HG03460 (cell line): ENCODE results near the gene GALM.
"Not testable (repeated sequence)": the region's sequence is repeated elsewhere in the genome, so short reads cannot be mapped to it uniquely, and the experiment has no call there.

Experiments used
- ATAC-seq: cut with Tn5 transposase; IDR thresholded peaks from one replicate; pipeline ENCODE4 v1.9.1; 2021; ENCODE audit not compliant: unreplicated experiment

Gene GALM

DNA sequence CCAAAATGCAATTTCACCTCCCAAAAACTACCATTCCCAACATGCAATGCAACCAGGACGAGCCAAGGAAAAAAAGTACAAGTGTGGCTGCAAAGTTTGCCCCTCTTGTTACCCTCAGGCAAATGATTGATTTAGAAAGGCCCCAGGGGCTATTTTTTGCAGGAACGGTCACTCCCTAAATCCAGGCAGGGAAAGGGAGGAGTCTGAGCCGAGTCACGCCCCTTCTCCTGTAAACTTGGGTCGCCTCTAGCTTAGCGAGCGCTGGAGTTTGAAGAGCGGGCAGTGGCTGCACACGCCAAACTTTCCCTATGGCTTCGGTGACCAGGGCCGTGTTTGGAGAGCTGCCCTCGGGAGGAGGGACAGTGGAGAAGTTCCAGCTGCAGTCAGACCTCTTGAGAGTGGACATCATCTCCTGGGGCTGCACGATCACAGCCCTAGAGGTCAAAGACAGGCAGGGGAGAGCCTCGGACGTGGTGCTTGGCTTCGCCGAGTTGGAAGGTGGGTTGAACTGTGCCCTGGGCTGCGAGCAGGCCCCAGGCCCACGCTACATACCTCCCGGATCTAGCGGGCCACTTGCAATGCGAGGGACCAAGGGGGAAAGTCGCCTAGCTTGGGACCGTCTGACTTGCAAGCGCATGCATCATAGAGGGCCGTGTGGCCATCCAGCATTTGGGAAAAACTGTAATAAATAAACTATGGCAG is at the start of gene GALM:
Gene GALM (plus strand): TSS at position 261 of the 702 bp plus-strand sequence. CDS start 48 bp downstream, at position 309.
- peak; percentile 42 for ATAC-seq

DNA sequence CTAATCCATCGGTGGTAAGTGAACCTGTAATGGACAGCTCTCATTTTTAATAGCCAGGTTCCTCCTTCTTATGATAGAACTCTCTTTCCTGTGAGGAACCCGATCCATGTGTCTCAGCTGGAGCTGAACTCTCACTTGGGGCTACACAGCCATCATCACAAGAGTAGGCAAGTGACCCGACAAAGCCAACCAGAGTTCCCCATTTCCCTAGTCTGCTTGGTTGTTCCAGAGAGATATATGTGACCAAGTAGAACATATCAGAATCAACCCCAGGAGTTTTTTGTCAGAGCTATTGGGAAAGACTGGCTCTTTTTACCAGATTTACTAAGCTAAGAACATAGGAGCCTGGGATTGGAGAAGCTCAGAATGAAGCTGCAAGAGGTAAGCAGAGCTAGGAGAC is 48.6 kb upstream of the GALM start:
- ATAC-seq, result no peak

DNA sequence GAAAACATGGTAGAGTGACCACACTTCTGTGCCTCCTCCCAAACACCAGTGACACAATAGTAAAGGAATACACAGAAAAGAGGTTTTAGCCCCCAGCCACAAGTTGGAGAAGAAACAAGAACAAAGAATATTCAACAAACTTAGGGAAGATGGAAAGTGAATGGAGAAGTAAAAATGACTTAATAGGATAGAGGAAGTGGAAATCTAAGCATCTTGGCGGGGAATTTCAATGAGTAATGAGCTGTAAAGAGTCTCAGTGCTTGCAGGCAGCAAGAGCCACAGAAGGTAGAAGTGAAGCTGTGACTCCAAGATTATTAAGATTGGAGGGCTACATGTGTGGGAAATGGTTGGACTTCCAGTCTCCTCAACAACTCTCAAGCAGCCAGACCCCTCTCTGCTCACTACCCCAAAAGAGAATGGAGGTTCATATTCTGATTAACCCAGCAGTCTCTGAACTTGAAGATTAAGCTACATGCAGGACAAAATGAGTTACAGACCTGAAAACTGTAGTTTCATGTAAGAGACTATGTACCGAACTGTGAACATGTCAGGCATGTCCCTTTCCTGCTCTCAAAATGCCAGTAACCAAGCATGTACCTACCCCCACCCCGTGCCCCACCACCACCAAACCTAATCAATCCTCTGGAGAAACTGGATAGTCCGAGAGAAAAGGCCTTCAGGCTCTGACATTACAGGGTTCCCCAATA is 46.3 kb upstream of the GALM start:
- ATAC-seq, result no peak

DNA sequence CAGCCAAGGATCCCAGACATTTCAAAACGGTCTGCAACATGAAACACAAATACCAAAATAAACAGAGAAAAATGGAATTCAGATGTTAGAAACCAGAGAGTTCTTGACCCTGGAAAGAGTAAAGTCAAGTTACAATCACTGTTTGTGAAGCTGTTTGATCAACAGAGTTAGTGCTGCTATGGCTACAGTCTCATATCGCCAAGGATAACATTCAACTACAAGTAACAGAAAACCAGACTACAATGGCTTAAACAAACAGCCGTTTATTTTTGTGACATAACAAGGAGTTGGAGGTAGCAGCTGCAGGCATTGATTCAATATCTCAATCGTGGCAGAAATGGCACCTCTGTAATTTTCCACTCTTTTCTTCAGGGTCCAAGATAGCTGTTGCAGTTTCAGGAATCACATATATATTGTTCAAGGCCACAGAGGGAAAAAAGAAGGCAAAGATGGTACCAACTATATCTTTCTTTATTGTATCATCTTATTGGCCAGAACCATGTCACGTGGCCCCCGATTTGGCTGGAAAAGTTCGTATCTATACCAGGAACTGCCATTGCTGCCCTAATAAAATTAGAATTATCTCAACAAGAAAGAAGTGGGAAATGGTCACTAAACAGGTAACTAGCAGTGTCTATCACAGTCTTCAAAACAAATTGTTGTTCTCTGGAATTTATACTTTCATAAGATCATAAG is 45.5 kb upstream of the GALM start:
- ATAC-seq, result no peak

DNA sequence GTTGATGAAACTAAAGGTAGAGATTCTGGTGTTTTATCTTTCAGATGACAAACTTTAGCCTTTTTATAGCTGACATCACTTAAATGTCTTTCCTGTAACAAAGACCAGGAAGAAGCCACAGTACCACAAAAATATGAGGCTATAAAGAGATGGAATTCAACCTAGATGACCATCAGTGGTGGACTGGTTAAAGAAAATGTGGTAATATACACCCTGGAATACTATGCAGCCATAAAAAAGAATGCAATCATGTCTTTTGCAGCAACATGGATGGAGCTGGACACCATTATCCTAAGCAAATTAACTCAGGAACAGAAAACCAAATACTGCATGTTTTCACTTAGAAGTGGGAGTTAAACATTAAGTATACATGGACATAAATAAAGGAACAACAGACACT is 44.9 kb upstream of the GALM start:
- no peak for ATAC-seq

DNA sequence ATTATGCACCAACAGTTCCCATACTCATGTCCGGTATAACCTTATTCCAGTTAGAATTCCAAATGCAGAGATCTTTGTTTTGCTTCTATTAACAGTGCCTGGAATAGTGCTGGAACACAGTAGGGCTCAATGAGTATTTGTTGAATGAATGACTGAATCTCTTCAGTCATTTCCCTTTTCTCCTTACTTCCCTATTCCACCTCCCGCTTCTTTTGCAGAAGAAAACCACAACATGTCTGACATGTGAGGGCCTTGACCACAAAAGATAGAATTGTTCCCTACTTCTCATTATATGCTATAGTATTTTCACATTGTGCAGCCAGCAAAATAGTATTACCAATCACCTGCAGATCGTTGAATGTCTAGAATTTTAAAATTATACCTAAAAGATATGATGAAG is 43.7 kb upstream of the GALM start:
- no peak for ATAC-seq

DNA sequence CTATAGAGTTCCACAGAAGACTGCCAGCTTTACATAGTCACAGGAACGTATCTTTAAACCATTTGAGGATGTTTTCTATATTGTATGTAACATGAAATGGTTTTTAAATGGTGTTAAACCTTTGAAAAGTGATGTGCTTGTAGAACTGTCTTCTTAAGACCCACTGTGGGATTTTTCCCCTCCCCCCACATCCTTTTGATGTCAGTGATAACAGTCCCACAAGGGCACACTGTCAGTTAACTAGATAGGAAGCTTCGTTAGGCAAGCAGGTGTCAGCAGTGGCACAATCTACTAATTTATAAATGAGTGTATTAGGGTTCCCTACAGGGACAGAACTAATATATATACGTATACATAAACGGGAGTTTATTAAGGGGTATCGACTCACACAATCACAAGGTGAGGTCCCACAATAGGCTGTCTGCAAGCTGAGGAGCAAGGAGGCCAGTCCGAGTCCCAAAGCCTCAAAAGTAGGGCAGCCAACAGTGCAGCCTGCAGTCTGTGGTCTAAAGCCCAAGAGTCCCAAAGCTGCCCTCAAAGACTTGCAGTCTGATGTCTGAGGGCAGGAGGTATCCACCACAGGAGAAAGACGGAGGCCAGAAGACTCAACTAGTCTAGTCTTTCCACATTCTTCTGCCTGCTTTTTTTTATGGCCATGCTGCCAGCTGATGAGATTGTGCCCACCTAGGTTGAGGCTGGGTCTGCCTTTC is 39.4 kb upstream of the GALM start:
- ATAC-seq, result no peak

DNA sequence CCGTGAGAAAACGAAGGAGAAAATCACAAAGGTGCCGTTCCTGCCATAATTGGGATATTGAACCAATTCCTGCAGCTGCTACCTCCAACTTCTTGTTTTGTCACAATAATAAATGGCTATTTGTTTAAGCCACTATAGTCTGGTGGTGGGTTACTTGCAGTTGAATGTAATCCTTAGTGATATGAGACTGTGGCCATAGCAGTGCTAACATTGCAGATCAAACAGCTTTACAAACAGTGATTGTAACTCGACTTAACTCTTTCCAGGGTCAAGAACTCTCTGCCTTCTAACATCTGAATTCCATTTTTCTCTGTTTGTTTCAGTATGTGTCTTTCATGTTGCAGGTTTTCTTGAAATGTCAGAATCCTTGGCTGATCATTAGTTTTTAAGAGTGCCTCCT is 38.5 kb upstream of the GALM start:
- ATAC-seq, result no peak

DNA sequence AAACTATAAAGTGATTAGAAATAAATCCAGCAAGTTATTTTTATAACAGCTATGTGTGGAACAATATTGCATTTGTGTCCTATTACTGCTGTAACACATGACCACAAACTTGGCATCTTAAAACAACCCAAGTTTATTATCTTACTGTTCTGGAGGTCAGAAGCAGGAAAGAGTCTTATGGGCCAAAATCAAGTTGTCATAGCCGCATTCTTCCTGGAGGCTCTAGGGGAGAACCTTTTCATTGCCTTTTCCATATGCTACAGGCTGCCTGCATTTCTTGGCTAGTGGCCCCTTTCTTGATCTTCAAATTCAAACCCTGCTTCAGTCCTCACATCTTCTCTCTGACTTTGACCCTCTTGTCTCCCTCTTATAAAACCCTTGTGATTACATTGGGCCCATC is 36.2 kb upstream of the GALM start:
- ATAC-seq, result no peak

DNA sequence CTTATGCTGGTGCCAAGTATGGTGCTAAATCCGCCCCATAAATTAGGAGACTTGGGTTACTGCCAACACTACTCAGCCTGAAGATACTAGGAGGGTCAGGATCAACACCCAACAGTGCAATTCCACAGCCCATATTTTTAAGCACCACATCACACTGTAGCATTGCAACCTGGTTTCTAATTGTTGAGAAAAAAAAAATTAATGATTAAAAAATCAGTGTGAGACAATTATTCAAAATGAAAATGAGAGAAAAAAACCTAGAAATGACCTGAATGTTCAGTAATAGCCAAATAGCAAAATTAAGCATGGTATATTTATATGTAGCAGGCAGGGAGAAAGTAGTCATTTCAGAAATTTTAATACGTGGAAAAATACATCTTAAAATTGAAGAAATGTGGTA is 33.9 kb upstream of the GALM start:
- ATAC-seq, result no peak

DNA sequence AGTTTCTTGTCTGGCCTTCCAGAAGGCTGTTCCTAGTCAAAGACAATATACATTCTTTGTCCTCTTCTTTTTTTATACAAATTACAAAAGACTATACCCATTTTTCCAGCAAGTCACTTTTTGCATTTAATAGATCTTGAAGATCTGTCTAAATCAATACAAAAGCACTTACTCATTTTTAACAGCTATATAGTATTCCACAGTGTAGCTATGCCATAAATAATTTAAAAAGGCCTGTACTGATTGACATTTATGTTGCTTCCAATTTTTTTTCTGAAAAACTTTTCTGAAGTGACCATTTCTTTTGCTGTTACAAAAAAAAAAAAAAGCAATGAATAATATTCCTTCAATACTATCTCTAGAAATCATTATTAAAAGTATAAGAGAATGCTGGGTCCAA is 32.9 kb upstream of the GALM start:
- ATAC-seq, result no peak

DNA sequence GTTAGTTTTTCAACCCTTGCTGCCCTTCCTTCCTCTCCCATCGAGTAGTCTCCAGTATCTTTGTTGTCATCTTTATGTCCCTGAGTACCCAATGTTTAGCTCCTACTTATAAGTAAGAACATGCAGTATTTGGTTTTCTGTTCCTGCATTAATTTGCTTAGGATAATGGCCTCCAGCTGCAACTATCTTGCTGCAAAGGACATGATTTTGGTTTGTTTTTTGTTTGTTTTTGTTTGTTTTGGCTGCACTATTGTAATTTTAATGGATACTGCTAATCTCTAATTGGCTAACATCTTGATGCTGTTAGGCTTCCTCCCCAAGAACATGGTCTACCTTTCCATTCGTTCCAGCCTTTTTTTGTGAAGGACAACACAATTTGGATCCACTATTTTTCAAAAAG is 32.0 kb upstream of the GALM start:
- ATAC-seq, result no peak

DNA sequence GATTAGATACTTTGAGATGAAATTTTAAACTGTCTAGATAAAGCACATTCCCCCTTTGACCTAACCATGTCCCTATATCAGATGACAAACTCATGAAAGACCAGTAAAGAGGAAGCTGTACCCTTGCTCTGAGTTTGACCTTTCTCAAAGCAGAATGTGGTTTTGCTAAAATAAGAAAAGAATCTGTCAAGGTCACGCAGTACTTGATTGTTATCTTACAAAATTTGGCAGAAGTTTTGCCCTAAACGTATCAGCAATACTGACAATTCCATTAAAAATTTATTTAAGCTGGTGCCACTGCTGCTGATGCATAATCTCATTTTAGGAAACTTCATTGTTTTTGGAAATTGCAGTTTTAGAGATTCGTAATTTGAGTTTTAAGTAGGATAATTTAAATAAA is 31.2 kb upstream of the GALM start:
- peak; percentile 98 for ATAC-seq

DNA sequence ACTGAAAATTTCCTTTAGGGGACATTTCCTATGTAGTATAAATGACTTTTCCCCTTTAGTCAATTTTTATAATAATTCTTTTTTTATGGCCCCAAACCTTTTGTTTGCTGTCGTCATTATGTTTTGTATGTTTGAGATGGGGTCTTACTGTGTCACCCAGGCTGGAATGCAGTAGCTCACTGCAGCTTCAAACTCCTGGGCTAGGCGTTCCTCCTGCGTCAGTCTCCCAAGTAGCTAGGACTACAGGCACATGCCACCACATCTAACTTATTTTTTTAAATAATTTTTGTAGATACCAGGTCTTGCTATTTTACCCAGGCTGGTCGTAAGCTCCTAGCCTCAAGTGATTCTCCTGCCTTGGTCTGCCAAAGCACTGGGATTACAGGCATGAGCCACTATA is 30.8 kb upstream of the GALM start:
- ATAC-seq, result no peak

DNA sequence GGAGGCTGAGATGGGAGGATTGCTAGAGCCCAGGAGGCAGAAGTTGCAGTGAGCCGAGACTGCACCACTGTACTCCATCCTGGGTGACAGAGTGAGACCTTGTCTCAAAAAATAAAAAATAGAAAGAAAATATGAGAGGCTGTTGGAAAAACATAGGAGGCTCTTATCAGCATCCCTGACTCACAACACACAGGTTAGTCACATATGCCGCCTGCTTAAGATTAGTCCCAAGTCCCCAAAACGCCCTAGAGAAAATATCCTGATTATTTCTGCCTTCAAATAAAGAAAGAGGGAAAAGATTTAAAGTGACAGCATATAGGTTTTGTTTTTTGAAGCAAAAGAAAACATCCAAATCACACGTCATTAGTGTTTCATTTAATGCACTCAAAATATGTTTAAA is 29.8 kb upstream of the GALM start:
- ATAC-seq, result no peak

DNA sequence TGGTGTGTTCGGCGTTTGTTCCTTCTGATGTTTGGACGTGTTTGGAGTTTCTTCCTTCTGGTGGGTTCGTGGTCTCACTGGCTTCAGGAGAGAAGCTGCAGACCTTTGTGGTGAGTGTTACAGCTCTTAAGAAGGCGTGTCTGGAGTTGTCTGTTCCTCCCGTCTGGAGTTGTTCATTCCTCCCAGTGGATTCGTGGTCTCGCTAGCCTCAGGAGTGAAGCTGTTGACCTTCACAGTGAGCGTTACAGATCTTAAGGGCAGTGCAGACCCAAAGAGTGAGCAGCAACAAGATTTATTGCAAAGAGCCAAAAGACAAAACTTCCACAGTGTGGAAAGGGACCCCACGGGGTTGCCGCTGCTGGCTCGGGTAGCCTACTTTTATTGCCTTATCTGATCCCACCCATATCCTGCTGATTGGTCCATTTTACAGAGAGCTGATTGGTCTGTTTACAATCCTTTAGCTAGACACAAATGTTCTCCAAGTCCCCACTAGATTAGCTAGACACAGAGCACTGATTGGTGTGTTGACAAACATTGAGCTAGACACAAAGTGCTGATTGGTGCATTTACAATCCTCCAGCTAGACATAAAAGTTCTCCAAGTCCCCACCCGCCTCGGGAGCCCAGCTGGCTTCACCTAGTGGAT is 23.4 kb upstream of the GALM start:
- not testable (repeated sequence) for ATAC-seq

DNA sequence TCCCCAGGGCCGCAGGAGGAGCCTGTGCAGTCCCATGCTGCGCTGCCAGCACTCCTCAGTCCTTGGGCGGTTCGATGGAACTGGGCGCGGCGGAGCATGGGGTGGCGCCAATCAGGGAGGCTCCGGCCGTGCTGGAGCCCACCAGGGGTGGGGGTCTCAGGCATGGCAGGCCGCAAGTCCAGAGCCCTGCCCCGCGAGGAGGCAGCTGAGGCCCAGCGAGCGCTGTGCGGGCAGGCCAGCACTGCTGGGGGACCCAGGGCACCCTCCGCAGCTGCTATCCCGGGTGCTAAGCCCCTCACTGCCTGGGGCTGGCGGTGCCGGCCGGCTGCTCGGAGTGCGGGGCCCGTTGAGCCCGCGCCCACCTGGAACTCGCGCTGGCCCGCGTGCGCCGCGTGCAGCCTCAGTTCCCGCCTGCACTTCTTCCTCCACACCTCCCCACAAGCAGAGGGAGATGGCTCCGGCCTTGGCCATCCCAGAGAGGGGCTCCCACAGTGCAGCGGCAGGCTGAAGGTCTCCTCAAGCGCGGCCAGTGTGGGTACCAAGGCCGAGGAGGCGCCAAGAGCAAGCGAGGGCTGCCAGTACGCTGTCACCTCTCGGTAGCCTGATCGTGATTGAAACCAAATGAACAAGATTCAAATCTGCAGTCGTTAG is 22.8 kb upstream of the GALM start:
- no peak for ATAC-seq

DNA sequence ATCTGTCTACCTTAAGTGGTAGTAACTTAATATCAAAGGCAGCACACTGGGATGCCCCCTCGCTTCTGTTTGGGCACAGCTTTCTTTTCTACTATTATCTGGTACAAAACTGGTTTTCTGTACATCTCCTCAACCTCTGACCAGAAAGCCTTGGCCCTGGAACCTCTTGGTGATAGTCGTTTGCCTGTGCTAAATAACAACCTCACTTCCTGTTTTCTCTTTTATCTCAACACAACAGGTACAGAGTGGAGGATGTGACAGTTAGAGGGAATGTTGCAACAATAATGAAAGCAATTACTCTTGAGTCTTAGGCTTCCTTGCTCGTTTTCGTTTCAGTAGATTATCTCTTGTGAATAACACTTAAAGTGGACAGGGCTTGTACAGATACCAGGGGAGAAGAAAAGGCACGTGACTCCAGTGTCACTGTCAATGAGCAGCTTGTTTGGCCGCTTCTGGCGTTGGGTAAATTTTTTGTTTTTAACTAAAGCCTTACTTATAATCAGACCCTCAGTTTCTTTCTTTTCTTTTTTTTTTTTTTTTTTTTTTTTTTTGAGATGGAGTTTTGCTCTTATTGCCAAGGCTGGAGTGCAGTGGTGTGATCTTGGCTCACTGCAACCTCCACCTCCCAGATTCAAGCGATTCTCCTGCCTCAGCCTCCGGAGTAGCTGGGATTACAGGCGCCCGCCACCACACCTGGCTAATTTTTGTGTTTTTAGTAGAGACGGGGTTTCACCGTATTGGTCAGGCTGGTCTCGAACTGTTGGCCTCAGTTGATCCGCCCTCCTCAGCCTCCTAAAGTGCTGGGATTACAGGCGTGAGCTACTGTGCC is 22.0 kb upstream of the GALM start:
- not testable (repeated sequence) for ATAC-seq

DNA sequence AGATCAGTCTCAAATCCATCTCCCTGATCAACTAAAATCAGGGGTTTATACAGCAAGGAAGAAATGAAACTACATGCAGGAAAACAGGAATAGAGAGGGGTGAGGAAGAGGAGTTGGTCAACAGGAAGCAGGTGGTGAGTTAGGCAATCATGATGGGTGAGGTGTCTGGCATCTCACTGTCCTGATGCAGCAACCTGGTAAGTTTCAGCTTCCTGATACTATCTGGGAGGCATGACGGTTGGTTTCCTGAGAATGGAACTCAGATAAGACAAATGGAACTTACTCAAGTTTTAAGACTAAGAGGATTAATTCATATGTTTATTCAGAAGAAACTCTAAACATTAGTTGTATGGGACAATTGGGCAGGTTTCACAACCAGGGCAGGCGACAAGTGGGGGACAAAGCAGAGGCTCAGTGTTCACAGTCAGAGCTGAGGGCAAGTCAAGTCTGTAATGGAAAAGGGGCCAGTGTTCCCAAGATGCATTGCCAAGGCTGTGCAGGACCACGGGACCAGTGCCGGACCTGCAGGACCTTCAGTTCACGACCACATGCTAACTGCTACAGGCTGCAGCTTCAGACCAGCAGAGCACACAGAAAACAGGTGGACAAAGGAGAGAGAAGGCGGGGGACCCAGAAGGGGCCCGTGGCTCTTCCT is 17.7 kb upstream of the GALM start:
- ATAC-seq, result no peak
